Caco-2 (cell line): ENCODE data around the gene POLR2C. TPM values are rescaled to one million over a fixed set of nuclear protein-coding genes. Genes with fewer than 3 reads are reported as not detected.
A peak's percentile ranks its signal among the peaks of the same experiment; 100 is the strongest.

Experiments used
- BruUV-seq: library from RNA; stranded (reverse); fragments of 400-500 nt; replicated peaks from 2 replicates; lab custom pipeline; 2021; lab: Mats Ljungman, UMichigan
- CTCF ChIA-PET: fragments of 300-600 bp; sonication (Branson Sonifier 250); formaldehyde crosslinking; loops from one replicate; lab custom pipeline; 2022; ENCODE audit warnings: antibody characterized with exemption; lab: Charles Lee
- POLR2A ChIA-PET: fragments of 300-600 bp; sonication (Branson Sonifier 250); formaldehyde crosslinking; loops from one replicate; lab custom pipeline; 2022; ENCODE audit warnings: antibody characterized with exemption; lab: Charles Lee
- DNase-seq, 2 experiments: peaks; one replicate each; pipeline versions ENCODE4 v3.0.0 to v3.0.0-alpha.2; 2020 to 2022
- H3K27me3 ChIP-seq: replicated peaks from 2 replicates; pipeline ENCODE4 v1.6.0; 2011; ENCODE audit warnings: low read length; ENCODE audit not compliant: control insufficient read depth, insufficient read depth
- H3K36me3 ChIP-seq: 2 replicates; pipeline ENCODE4 v1.5.1; 2011; ENCODE audit warnings: low read length; ENCODE audit not compliant: control insufficient read depth, insufficient read depth
- H3K4me1 ChIP-seq: fragments of 250-450 bp; sonication (Bioruptor Pico); 2 replicates; pipeline ENCODE4 v1.5.1; 2020; ENCODE audit warnings: mild to moderate bottlenecking
- H3K4me3 ChIP-seq: 2 replicates; pipeline ENCODE4 v1.5.1; 2011; ENCODE audit warnings: low read depth, mild to moderate bottlenecking, control low read depth, low read length
- H3K9me3 ChIP-seq: fragments of 250-450 bp; sonication (Bioruptor Pico); 2 replicates; pipeline ENCODE4 v1.5.1; 2020; ENCODE audit warnings: mild to moderate bottlenecking, moderate library complexity
- H3K27ac Mint-ChIP-seq: one replicate; pipeline ENCODE4 v1.8.0; 2022; ENCODE audit warnings: mixed read lengths; ENCODE audit not compliant: unreplicated experiment
- H3K27me3 Mint-ChIP-seq: one replicate; pipeline ENCODE4 v1.8.0; 2022; ENCODE audit warnings: mixed read lengths; ENCODE audit not compliant: insufficient read depth, unreplicated experiment
- H3K36me3 Mint-ChIP-seq: one replicate; pipeline ENCODE4 v1.8.0; 2022; ENCODE audit warnings: mild to moderate bottlenecking, mixed read lengths; ENCODE audit not compliant: insufficient read depth, unreplicated experiment
- H3K4me1 Mint-ChIP-seq: one replicate; pipeline ENCODE4 v1.8.0; 2022; ENCODE audit warnings: low read depth, mixed read lengths; ENCODE audit not compliant: unreplicated experiment
- H3K4me3 Mint-ChIP-seq: one replicate; pipeline ENCODE4 v1.8.0; 2022; ENCODE audit warnings: mild to moderate bottlenecking, moderate library complexity, mixed read lengths; ENCODE audit not compliant: unreplicated experiment
- H3K9me3 Mint-ChIP-seq: one replicate; pipeline ENCODE4 v1.8.0; 2022; ENCODE audit warnings: mixed read lengths; ENCODE audit not compliant: unreplicated experiment
- CTCF ChIP-seq, 2 experiments: fragments of 200-600 bp in 1 of 2; IDR thresholded peaks; 1 replicate in 1 of 2; 2 replicates in 1 of 2; pipeline versions ENCODE4 v1.5.1 to v1.8.0; 2011 to 2022; ENCODE audit warnings: antibody characterized with exemption in 1 of 2, control low read depth in 1 of 2, inconsistent platforms in 1 of 2, low read depth in 1 of 2, low read length in 1 of 2, mild to moderate bottlenecking in 1 of 2, moderate library complexity in 1 of 2; ENCODE audit not compliant: insufficient read depth in 1 of 2, severe bottlenecking in 1 of 2, unreplicated experiment in 1 of 2
- intact Hi-C: fragments of 100-400 bp; cut with micrococcal nuclease; formaldehyde crosslinking; loops from one replicate; pipeline ENCODE4 v1.10.0; 2022; ENCODE audit not compliant: unreplicated experiment
- total RNA-seq: library from RNA; stranded (reverse); gene quantifications from 2 replicates; pipeline ENCODE4 v1.2.3, GENCODE V29; 2022

Gene POLR2C
- total RNA-seq, 1 experiment from 2014 or later = 100 TPM

GRCh38 chr16:57468346-57468745 is 5.9 kb downstream of the POLR2C start:
- POLR2A ChIA-PET = no interaction called here
- CTCF ChIA-PET = no interaction called here
- Histone ChIP-seq H3K4me3 (no peak overlapping the region), H3K9me3 (no peaks in the 10 kb centered on the region), H3K4me1 (peaks cover 24% of the 10 kb centered on the region), H3K36me3 (peaks cover 20% of the 10 kb centered on the region), H3K27me3 (no peaks in the 10 kb centered on the region)
- TF ChIP-seq CTCF (IDR thresholded peaks at IDR 0.05; ENCODE audit: insufficient read depth in 1 of 2, low read depth in 1 of 2, low read length in 1 of 2, severe bottlenecking in 1 of 2, unreplicated experiment in 1 of 2) = no peak
- Mint-ChIP-seq H3K36me3 (peaks cover 80% of the 10 kb centered on the region), H3K27me3 (no peaks in the 10 kb centered on the region), H3K4me3 (no peak overlapping the region), H3K4me1 (peaks cover 7% of the 10 kb centered on the region), H3K27ac (no peak overlapping the region), H3K9me3 (no peaks in the 10 kb centered on the region)
- intact Hi-C loops = no loop called here
- BruUV-seq = no TSS peak
- no peak for DNase-seq

- Mint-ChIP-seq H3K9me3 (no peaks in the 10 kb centered on the region), H3K4me1 (peaks cover 7% of the 10 kb centered on the region), H3K27me3 (no peaks in the 10 kb centered on the region), H3K4me3 (no peak overlapping the region), H3K27ac (no peak overlapping the region), H3K36me3 (peaks cover 82% of the 10 kb centered on the region)
- Histone ChIP-seq H3K36me3 (peaks cover 22% of the 10 kb centered on the region), H3K4me1 (peaks cover 19% of the 10 kb centered on the region), H3K27me3 (no peaks in the 10 kb centered on the region), H3K9me3 (no peaks in the 10 kb centered on the region), H3K4me3 (no peak overlapping the region)
- DNase-seq = no peak
- BruUV-seq = no TSS peak
- intact Hi-C loops = no loop called here
- ChIA-PET CTCF (no interaction called here), POLR2A (no interaction called here)
- TF ChIP-seq CTCF (IDR thresholded peaks at IDR 0.05; ENCODE audit: insufficient read depth in 1 of 2, low read depth in 1 of 2, low read length in 1 of 2, severe bottlenecking in 1 of 2, unreplicated experiment in 1 of 2) = no peak
These were observed 6.6 kb downstream of the POLR2C start for GRCh38 chr16:57469046-57469445.

- peaks cover 27% of the 10 kb centered on the region for H3K36me3 ChIP-seq
These were observed 7.5 kb downstream of the POLR2C start for GRCh38 chr16:57469917-57470470.

More at GRCh38 chr16:57469917-57470470, 7.5 kb downstream of the POLR2C start:
- H3K4me1 Mint-ChIP-seq = peaks cover 7% of the 10 kb centered on the region
- no peak for TF ChIP-seq CTCF (IDR thresholded peaks at IDR 0.05; ENCODE audit: insufficient read depth in 1 of 2, low read depth in 1 of 2, low read length in 1 of 2, severe bottlenecking in 1 of 2, unreplicated experiment in 1 of 2)
- H3K27ac Mint-ChIP-seq = peak overlapping the region; percentile 57
- DNase-seq = no peak
- no peaks in the 10 kb centered on the region for H3K9me3 Mint-ChIP-seq
- BruUV-seq = no TSS peak
- Histone ChIP-seq H3K4me1 (peaks cover 19% of the 10 kb centered on the region), H3K4me3 (no peak overlapping the region), H3K27me3 (no peaks in the 10 kb centered on the region), H3K9me3 (no peaks in the 10 kb centered on the region)
- no peak overlapping the region for H3K4me3 Mint-ChIP-seq
- ChIA-PET CTCF (no interaction called here), POLR2A (no interaction called here)
- H3K36me3 Mint-ChIP-seq = peaks cover 83% of the 10 kb centered on the region
- no peaks in the 10 kb centered on the region for H3K27me3 Mint-ChIP-seq
- intact Hi-C loops = no loop called here
